Fibroblast of lung (primary cell): Measurements from ENCODE around the gene NTRK2.

Experiments used
- CTCF ChIP-seq, 2 donors: IDR thresholded peaks in 1 of 2; conservative IDR thresholded peaks in 1 of 2; 1 replicate in 1 of 2; 2 replicates in 1 of 2; pipeline ENCODE4 v1.5.1; 2011 to 2012; ENCODE audit warnings: low read length in 2 of 2, control low read depth in 1 of 2, inconsistent platforms in 1 of 2, low read depth in 1 of 2, mild to moderate bottlenecking in 1 of 2
- EZH2 ChIP-seq: IDR thresholded peaks from 2 replicates; pipeline ENCODE4 v1.5.1; 2012; ENCODE audit warnings: low read length, control low read depth, mild to moderate bottlenecking; ENCODE audit errors: missing control alignments

GRCh38 chr9:84998639-84999038 lies 329.1 kb downstream of the NTRK2 start:
- TF ChIP-seq CTCF (conservative IDR thresholded peaks at IDR 0.05 in 1 of 2, IDR thresholded peaks at IDR 0.05 in 1 of 2; ENCODE audit: low read depth in 1 of 2, low read length in 2 of 2): no peak
- TF ChIP-seq EZH2: no peak
